Measurements from ENCODE around the gene TDRD6. TPM values are rescaled to one million over a fixed set of nuclear protein-coding genes. Genes with fewer than 3 reads are reported as not detected.

TDRD6 gene
- polyA plus RNA-seq, 2 of the 4 experiments (the other 2 are of a cell fraction) = 0.03 TPM; not detected in 1

DNA sequence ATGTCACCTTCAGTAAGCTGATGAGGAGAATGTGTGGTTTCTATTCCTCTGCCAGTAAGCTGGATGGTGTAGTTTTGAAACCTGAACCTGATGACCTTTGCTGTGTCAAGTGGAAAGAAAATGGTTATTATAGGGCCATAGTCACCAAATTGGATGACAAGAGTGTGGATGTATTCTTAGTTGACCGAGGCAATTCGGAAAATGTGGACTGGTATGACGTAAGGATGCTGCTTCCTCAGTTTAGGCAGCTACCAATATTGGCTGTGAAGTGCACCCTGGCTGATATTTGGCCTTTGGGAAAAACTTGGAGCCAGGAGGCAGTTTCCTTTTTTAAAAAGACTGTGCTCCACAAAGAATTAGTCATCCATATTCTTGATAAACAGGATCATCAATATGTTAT is 2.0 kb downstream of the TDRD6 start:
- ChIA-PET CTCF (no interaction called here), POLR2A (no interaction called here)
- H3K4me2 ChIP-seq = no peak overlapping the region
- WGBS (ENCODE audit: missing lambda C conversion rate) = 29% methylated on average over 3 of the region's 3 CpGs
- TF ChIP-seq RFX5 (IDR thresholded peaks at IDR 0.05) = no peak
- TF ChIP-seq ESRRA (IDR thresholded peaks at IDR 0.05; ENCODE audit: borderline replicate concordance, low read length) = no peak
- TF ChIP-seq SREBF2 (IDR thresholded peaks at IDR 0.05) = no peak
- TF ChIP-seq, protein P1, sequence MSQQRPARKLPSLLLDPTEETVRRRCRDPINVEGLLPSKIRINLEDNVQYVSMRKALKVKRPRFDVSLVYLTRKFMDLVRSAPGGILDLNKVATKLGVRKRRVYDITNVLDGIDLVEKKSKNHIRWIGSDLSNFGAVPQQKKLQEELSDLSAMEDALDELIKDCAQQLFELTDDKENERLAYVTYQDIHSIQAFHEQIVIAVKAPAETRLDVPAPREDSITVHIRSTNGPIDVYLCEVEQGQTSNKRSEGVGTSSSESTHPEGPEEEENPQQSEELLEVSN (IDR thresholded peaks at IDR 0.05; ENCODE audit: borderline replicate concordance, low read depth) = no peak
- TF ChIP-seq TP53 (CRISPR knock-in tag; IDR thresholded peaks at IDR 0.05) = no peak
- TF ChIP-seq NPAS2 (CRISPR knock-in tag; IDR thresholded peaks at IDR 0.05; ENCODE audit: borderline replicate concordance) = no peak
- TF ChIP-seq POLR2A (IDR thresholded peaks at IDR 0.05; ENCODE audit: low read length) = no peak
- no peak for TF ChIP-seq HOXB13 (CRISPR knock-in tag; IDR thresholded peaks at IDR 0.05; ENCODE audit: low read depth)
- TF ChIP-seq RNF2 (IDR thresholded peaks at IDR 0.05; ENCODE audit: borderline replicate concordance, low read depth) = no peak
- no peak for TF ChIP-seq JUNB (IDR thresholded peaks at IDR 0.05)
- no peak for TF ChIP-seq FOSL2 (IDR thresholded peaks at IDR 0.05)
- TF ChIP-seq FOSL2 (CRISPR knock-in tag; IDR thresholded peaks at IDR 0.05) = no peak
- TF ChIP-seq, protein P2, sequence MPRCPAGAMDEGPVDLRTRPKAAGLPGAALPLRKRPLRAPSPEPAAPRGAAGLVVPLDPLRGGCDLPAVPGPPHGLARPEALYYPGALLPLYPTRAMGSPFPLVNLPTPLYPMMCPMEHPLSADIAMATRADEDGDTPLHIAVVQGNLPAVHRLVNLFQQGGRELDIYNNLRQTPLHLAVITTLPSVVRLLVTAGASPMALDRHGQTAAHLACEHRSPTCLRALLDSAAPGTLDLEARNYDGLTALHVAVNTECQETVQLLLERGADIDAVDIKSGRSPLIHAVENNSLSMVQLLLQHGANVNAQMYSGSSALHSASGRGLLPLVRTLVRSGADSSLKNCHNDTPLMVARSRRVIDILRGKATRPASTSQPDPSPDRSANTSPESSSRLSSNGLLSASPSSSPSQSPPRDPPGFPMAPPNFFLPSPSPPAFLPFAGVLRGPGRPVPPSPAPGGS (IDR thresholded peaks at IDR 0.05) = no peak
- no peak for TF ChIP-seq KDM5A (IDR thresholded peaks at IDR 0.05)
- TF ChIP-seq SMC3 (IDR thresholded peaks at IDR 0.05) = no peak
- TF ChIP-seq HOXB5 (CRISPR knock-in tag; IDR thresholded peaks at IDR 0.05) = no peak
- H3K9me3 ChIP-seq = no peaks in the 10 kb centered on the region
- DNase-seq (ENCODE audit: low read depth in 1 of 2, low spot score in 1 of 2) (no peak), ATAC-seq (no peak), FAIRE-seq (no peak)
- H3K4me3 ChIP-seq = no peak overlapping the region
- no peaks in the 10 kb centered on the region for H3K4me1 ChIP-seq
- no peak overlapping the region for H3K27ac ChIP-seq

DNA sequence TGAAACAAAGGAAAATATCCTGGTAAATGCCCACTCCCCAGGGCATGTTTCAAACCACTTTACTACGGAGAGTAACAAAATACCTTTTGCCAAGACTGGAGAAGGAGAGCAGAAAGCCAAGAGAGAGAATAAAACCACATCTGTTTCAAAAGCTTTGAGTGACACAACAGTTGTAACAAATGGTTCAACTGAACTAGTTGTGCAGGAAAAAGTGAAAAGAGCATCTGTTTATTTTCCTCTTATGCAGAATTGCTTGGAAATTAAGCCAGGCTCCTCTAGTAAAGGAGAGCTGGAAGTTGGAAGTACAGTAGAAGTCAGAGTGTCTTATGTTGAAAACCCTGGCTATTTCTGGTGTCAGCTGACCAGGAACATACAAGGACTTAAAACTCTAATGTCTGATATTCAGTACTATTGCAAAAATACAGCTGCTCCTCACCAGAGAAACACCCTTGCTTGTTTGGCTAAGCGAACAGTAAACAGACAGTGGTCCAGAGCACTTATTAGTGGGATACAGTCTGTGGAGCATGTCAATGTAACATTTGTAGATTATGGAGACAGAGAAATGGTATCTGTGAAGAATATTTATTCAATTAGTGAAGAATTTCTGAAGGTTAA is 2.6 kb downstream of the TDRD6 start:
- WGBS (ENCODE audit: missing lambda C conversion rate) = 17% methylated on average over 2 of the region's 2 CpGs
- Histone ChIP-seq H3K4me3 (no peak overlapping the region), H3K4me2 (no peak overlapping the region), H3K9me3 (no peaks in the 10 kb centered on the region), H3K4me1 (no peaks in the 10 kb centered on the region), H3K27ac (no peak overlapping the region)
- DNase-seq (ENCODE audit: low read depth in 1 of 2, low spot score in 1 of 2) (no peak), FAIRE-seq (no peak), ATAC-seq (no peak)
- TF ChIP-seq HOXB13 (CRISPR knock-in tag; IDR thresholded peaks at IDR 0.05; ENCODE audit: low read depth) (no peak), ESRRA (IDR thresholded peaks at IDR 0.05; ENCODE audit: borderline replicate concordance, low read length) (no peak), NPAS2 (CRISPR knock-in tag; IDR thresholded peaks at IDR 0.05; ENCODE audit: borderline replicate concordance) (no peak), CEBPB (IDR thresholded peaks at IDR 0.05) (no peak)
- ChIA-PET POLR2A (no interaction called here), CTCF (no interaction called here)

DNA sequence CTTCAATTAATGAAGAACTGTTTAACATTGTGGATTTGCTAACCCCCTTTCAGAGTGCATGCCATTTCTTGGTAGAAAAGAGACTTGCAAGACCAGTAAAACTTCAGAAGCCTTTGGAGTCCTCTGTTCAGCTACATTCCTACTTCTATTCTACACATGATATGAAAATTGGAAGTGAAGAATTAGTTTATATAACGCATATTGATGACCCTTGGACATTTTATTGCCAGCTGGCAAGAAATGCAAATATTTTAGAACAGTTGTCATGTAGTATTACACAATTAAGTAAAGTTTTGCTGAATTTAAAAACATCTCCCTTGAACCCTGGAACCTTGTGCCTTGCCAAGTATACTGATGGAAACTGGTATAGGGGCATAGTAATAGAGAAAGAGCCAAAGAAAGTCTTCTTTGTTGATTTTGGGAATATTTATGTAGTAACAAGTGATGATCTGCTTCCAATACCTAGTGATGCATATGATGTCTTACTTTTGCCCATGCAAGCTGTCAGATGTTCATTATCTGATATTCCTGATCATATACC is 3.3 kb downstream of the TDRD6 start:
- TF ChIP-seq POLR2A (IDR thresholded peaks at IDR 0.05; ENCODE audit: low read length) (no peak), FOSB (CRISPR knock-in tag; IDR thresholded peaks at IDR 0.05) (no peak), SREBF2 (IDR thresholded peaks at IDR 0.05) (no peak), HEYL (CRISPR knock-in tag; IDR thresholded peaks at IDR 0.05) (no peak), RNF2 (IDR thresholded peaks at IDR 0.05; ENCODE audit: borderline replicate concordance, low read depth) (no peak), CBX2 (IDR thresholded peaks at IDR 0.05; ENCODE audit: borderline replicate concordance, low read depth) (no peak), POLR2AphosphoS2 (conservative IDR thresholded peaks at IDR 0.05; ENCODE audit: low read length) (no peak), CBX8 (IDR thresholded peaks at IDR 0.05) (no peak)
- TF ChIP-seq, protein P1 (IDR thresholded peaks at IDR 0.05; ENCODE audit: borderline replicate concordance, low read depth) = no peak
- TF ChIP-seq, protein P3, sequence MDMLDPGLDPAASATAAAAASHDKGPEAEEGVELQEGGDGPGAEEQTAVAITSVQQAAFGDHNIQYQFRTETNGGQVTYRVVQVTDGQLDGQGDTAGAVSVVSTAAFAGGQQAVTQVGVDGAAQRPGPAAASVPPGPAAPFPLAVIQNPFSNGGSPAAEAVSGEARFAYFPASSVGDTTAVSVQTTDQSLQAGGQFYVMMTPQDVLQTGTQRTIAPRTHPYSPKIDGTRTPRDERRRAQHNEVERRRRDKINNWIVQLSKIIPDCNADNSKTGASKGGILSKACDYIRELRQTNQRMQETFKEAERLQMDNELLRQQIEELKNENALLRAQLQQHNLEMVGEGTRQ (IDR thresholded peaks at IDR 0.05) = no peak
- FAIRE-seq = no peak
- Histone ChIP-seq H3K27ac (no peak overlapping the region), H3K4me3 (no peak overlapping the region), H3K4me2 (no peak overlapping the region), H3K9me3 (no peaks in the 10 kb centered on the region), H3K4me1 (no peaks in the 10 kb centered on the region)
- CTCF ChIA-PET = no interaction called here
- ATAC-seq = no peak
- DNase-seq (ENCODE audit: low read depth in 1 of 2, low spot score in 1 of 2) = no peak
- POLR2A ChIA-PET = no interaction called here
- WGBS (ENCODE audit: missing lambda C conversion rate) = 4% methylated on average over 1 of the region's 1 CpG
